ENCODE results near the gene PNPLA3.

Gene PNPLA3

GRCh38 chr22:43889201-43889859 is 34.3 kb upstream of the PNPLA3 start:
- no peak for TF ChIP-seq CTCF (IDR thresholded peaks at IDR 0.05; ENCODE audit: low read depth, low read length)
- no peaks in the 10 kb centered on the region for H3K36me3 ChIP-seq
- peaks cover 29% of the 10 kb centered on the region for H3K27me3 ChIP-seq
- no peaks in the 10 kb centered on the region for H3K9me3 ChIP-seq
- DNase-seq, result no peak
- no peak overlapping the region for H3K4me3 ChIP-seq (ENCODE audit: low read depth, low read length)
- H3K4me1 ChIP-seq, result no peaks in the 10 kb centered on the region

GRCh38 chr22:43889860-43890253 is 33.7 kb upstream of the PNPLA3 start:
- H3K4me1 ChIP-seq, result no peaks in the 10 kb centered on the region
- no peak for TF ChIP-seq CTCF (IDR thresholded peaks at IDR 0.05; ENCODE audit: low read depth, low read length)
- DNase-seq, result no peak
- H3K9me3 ChIP-seq, result no peaks in the 10 kb centered on the region
- H3K36me3 ChIP-seq, result no peaks in the 10 kb centered on the region
- peaks cover 29% of the 10 kb centered on the region for H3K27me3 ChIP-seq
- H3K4me3 ChIP-seq (ENCODE audit: low read depth, low read length), result no peak overlapping the region

GRCh38 chr22:43890901-43891331 is 32.7 kb upstream of the PNPLA3 start:
- Histone ChIP-seq H3K27me3 (peaks cover 29% of the 10 kb centered on the region), H3K4me3 (ENCODE audit: low read depth, low read length) (no peak overlapping the region), H3K4me1 (no peaks in the 10 kb centered on the region), H3K36me3 (no peaks in the 10 kb centered on the region), H3K9me3 (no peaks in the 10 kb centered on the region)
- TF ChIP-seq CTCF (IDR thresholded peaks at IDR 0.05; ENCODE audit: low read depth, low read length), result no peak
- DNase-seq, result no peak

- no peaks in the 10 kb centered on the region for H3K4me1 ChIP-seq
- H3K36me3 ChIP-seq, result no peaks in the 10 kb centered on the region
- no peak for DNase-seq
- H3K9me3 ChIP-seq, result no peaks in the 10 kb centered on the region
- TF ChIP-seq CTCF (IDR thresholded peaks at IDR 0.05; ENCODE audit: low read depth, low read length), result no peak
- no peak within 1 kb of the TSS; the same call in 1 of the 2 replicates for H3K4me3 ChIP-seq (ENCODE audit: low read depth, low read length)
- peaks cover 29% of the 10 kb centered on the region for H3K27me3 ChIP-seq
Measured at GRCh38 chr22:43891360-43892182, 32.0 kb upstream of the PNPLA3 start, which contains the start of gene PNPLA5. Gene PNPLA5 (minus strand): TSS chr22:43892013. CDS start chr22:43891880, 133 bp downstream.

GRCh38 chr22:43892183-43892894 is 31.3 kb upstream of the PNPLA3 start:
- DNase-seq, result no peak
- Histone ChIP-seq H3K4me3 (ENCODE audit: low read depth, low read length) (no peak overlapping the region), H3K9me3 (no peaks in the 10 kb centered on the region), H3K4me1 (no peaks in the 10 kb centered on the region), H3K36me3 (no peaks in the 10 kb centered on the region), H3K27me3 (peaks cover 29% of the 10 kb centered on the region)
- no peak for TF ChIP-seq CTCF (IDR thresholded peaks at IDR 0.05; ENCODE audit: low read depth, low read length)

All from BE2C (cell line).